ENCODE data around the gene CHKA.

CHKA gene

GRCh38 chr11:68032003-68032402, 89.2 kb downstream of the CHKA start:
- no peak for DNase-seq (ENCODE audit: low read depth in 2 of 2)

GRCh38 chr11:68031144-68031464, 90.1 kb downstream of the CHKA start:
- DNase-seq (ENCODE audit: low read depth in 2 of 2), result no peak

GRCh38 chr11:68030318-68031143, 90.7 kb downstream of the CHKA start, which contains the start of gene NDUFS8:
TSS of gene NDUFS8 (plus strand) at chr11:68030681. CDS start at chr11:68032152, 1,471 bp downstream.
- peak; percentile 95 to 96 for DNase-seq (ENCODE audit: low read depth in 2 of 2)

GRCh38 chr11:68028802-68029545, 92.2 kb downstream of the CHKA start:
- DNase-seq (ENCODE audit: low read depth in 2 of 2), result no peak

- DNase-seq (ENCODE audit: low read depth in 2 of 2), result no peak
Measured at GRCh38 chr11:68027667-68028066, 93.5 kb downstream of the CHKA start.

GRCh38 chr11:68026391-68027105, 94.6 kb downstream of the CHKA start:
- no peak for DNase-seq (ENCODE audit: low read depth in 2 of 2)

- DNase-seq (ENCODE audit: low read depth in 2 of 2), result no peak
Measured at GRCh38 chr11:68025047-68025446, 96.1 kb downstream of the CHKA start.

GRCh38 chr11:68024508-68024907, 96.7 kb downstream of the CHKA start:
- DNase-seq (ENCODE audit: low read depth in 2 of 2), result no peak

- no peak for DNase-seq (ENCODE audit: low read depth in 2 of 2)
Measured at GRCh38 chr11:68022531-68022930, 98.7 kb downstream of the CHKA start.

- DNase-seq (ENCODE audit: low read depth in 2 of 2), result no peak
Measured at GRCh38 chr11:68021167-68021787, 99.9 kb downstream of the CHKA start.

- no peak for DNase-seq (ENCODE audit: low read depth in 2 of 2)
Measured at GRCh38 chr11:68020575-68020974, 100.6 kb downstream of the CHKA start.

GRCh38 chr11:68019486-68019885, 101.7 kb downstream of the CHKA start:
- no peak for DNase-seq (ENCODE audit: low read depth in 2 of 2)

- no peak for DNase-seq (ENCODE audit: low read depth in 2 of 2)
Measured at GRCh38 chr11:68018730-68019190, 102.4 kb downstream of the CHKA start.

- no peak for DNase-seq (ENCODE audit: low read depth in 2 of 2)
Measured at GRCh38 chr11:68017980-68018729, 103.0 kb downstream of the CHKA start.

- DNase-seq (ENCODE audit: low read depth in 2 of 2), result no peak
Measured at GRCh38 chr11:68016904-68017817, 104.0 kb downstream of the CHKA start.

- no peak for DNase-seq (ENCODE audit: low read depth in 2 of 2)
Measured at GRCh38 chr11:68016161-68016903, 104.9 kb downstream of the CHKA start.

- DNase-seq (ENCODE audit: low read depth in 2 of 2), result no peak
Measured at GRCh38 chr11:68015467-68015866, 105.7 kb downstream of the CHKA start.

- DNase-seq (ENCODE audit: low read depth in 2 of 2), result no peak
Measured at GRCh38 chr11:68014947-68015447, 106.2 kb downstream of the CHKA start.

All from stimulated activated CD4-positive, alpha-beta T cell treated with anti-CD3 and anti-CD28 coated beads, Interleukin-4, amount 100 ng/mL, for 48 hours (primary cell).